ENCODE data around the gene ITIH4. TPM values are rescaled to one million over a fixed set of nuclear protein-coding genes. Genes with fewer than 3 reads are reported as not detected.

Gene ITIH4
- polyA plus RNA-seq, 1 of the 3 experiments (the other 2 are of a cell fraction) = 2.0 TPM

GRCh38 chr3:52773361-52774065 lies 57.0 kb downstream of the ITIH4 start:
- CTCF ChIA-PET = no interaction called here
- Histone ChIP-seq H3K9ac (no peak overlapping the region), H4K20me1 (ENCODE audit: insufficient read depth) (no peaks in the 10 kb centered on the region), H3K9me3 (no peaks in the 10 kb centered on the region), H3F3A (replicated peaks; ENCODE audit: insufficient read depth) (no peaks in the 10 kb centered on the region), H3K27me3 (ENCODE audit: insufficient read depth) (no peaks in the 10 kb centered on the region), H3K4me2 (no peak overlapping the region), H3K36me3 (replicated peaks in 1 of 2; ENCODE audit: control insufficient read depth in 1 of 2, insufficient read depth in 2 of 2, low read length in 1 of 2) (no peaks in the 10 kb centered on the region), H2AFZ (ENCODE audit: low read depth) (no peak overlapping the region), H3K4me3 (ENCODE audit: low read depth in 2 of 2, low read length in 1 of 2) (no peak overlapping the region), H3K4me1 (ENCODE audit: control insufficient read depth in 1 of 2, insufficient read depth in 2 of 2, low read depth in 1 of 2, low read length in 1 of 2) (peaks cover 0 to 17% of the 10 kb centered on the region in 2 experiments; a peak in 2 of 4 replicates), H3K9me2 (no peaks in the 10 kb centered on the region), H3K27ac (ENCODE audit: low read depth in 2 of 2, low read length in 1 of 2) (no peak overlapping the region), H3K79me2 (ENCODE audit: insufficient read depth) (peaks cover 18% of the 10 kb centered on the region)
- POLR2A ChIA-PET = interaction anchor here (0.7 kb wide), 1 partner anchor 32 kb away, joined by 3 read pairs; no protein-coding TSS in a partner anchor
- TF ChIP-seq IRF3 (IDR thresholded peaks at IDR 0.05; ENCODE audit: low read depth, low read length) (no peak), GABPA (IDR thresholded peaks at IDR 0.05; ENCODE audit: low read depth) (no peak), RCOR1 (IDR thresholded peaks at IDR 0.05; ENCODE audit: low read length) (no peak)
- no peak for DNase-seq
- 90% methylated on average over 12 of the region's 13 CpGs for WGBS (ENCODE audit: low lambda C conversion rate)

GRCh38 chr3:52771702-52772101 lies 58.8 kb downstream of the ITIH4 start:
- no peaks in the 10 kb centered on the region for H3K27me3 ChIP-seq (ENCODE audit: insufficient read depth)
- H4K20me1 ChIP-seq (ENCODE audit: insufficient read depth) = no peaks in the 10 kb centered on the region
- H3K9me2 ChIP-seq = no peaks in the 10 kb centered on the region
- H3F3A ChIP-seq (replicated peaks; ENCODE audit: insufficient read depth) = no peaks in the 10 kb centered on the region
- peak overlapping the region; percentile 95; the same call in 1 of the 2 replicates for H2AFZ ChIP-seq (ENCODE audit: low read depth)
- no peak overlapping the region for H3K27ac ChIP-seq (ENCODE audit: low read depth in 2 of 2, low read length in 1 of 2)
- peaks cover 29% of the 10 kb centered on the region for H3K79me2 ChIP-seq (ENCODE audit: insufficient read depth)
- H3K9ac ChIP-seq = no peak overlapping the region
- no peak overlapping the region for H3K4me3 ChIP-seq (ENCODE audit: low read depth in 2 of 2, low read length in 1 of 2)
- 96% methylated on average over 10 of the region's 10 CpGs for WGBS (ENCODE audit: low lambda C conversion rate)
- no peak for DNase-seq
- H3K9me3 ChIP-seq = no peaks in the 10 kb centered on the region
- H3K4me2 ChIP-seq = 0 out of 2 replicates have a peak overlapping the region, but pooled peaks have one; percentile 87
- peaks cover 0 to 17% of the 10 kb centered on the region in 2 experiments; a peak in 2 of 4 replicates for H3K4me1 ChIP-seq (ENCODE audit: control insufficient read depth in 1 of 2, insufficient read depth in 2 of 2, low read depth in 1 of 2, low read length in 1 of 2)
- peaks cover 4 to 7% of the 10 kb centered on the region in 2 experiments for H3K36me3 ChIP-seq (replicated peaks in 1 of 2; ENCODE audit: control insufficient read depth in 1 of 2, insufficient read depth in 2 of 2, low read length in 1 of 2)
- POLR2A ChIA-PET = interaction anchor here (0.6 to 0.7 kb wide), 2 partner anchors 24 to 34 kb away, joined by 3 to 4 read pairs; no protein-coding TSS in a partner anchor
- CTCF ChIA-PET = no interaction called here
- TF ChIP-seq RXRA (IDR thresholded peaks at IDR 0.05; ENCODE audit: borderline replicate concordance, low read depth) (no peak), USF1 (IDR thresholded peaks at IDR 0.05; ENCODE audit: borderline replicate concordance, low read depth) (no peak), MEF2A (IDR thresholded peaks at IDR 0.05; ENCODE audit: borderline replicate concordance, low read depth) (no peak), GATA2 (CRISPR knock-in tag; IDR thresholded peaks at IDR 0.05) (no peak)

GRCh38 chr3:52771334-52771681 lies 59.2 kb downstream of the ITIH4 start:
- Histone ChIP-seq H3K9ac (peak overlapping the region; percentile 66), H3K4me2 (peak overlapping the region; percentile 87), H3K4me3 (ENCODE audit: low read depth in 2 of 2, low read length in 1 of 2) (peak overlapping the region; percentile 70 to 77), H3K27ac (ENCODE audit: low read depth in 2 of 2, low read length in 1 of 2) (peak overlapping the region; percentile 31 to 87; a peak in 3 of 4 replicates), H3K79me2 (ENCODE audit: insufficient read depth) (peaks cover 29% of the 10 kb centered on the region), H3K4me1 (ENCODE audit: control insufficient read depth in 1 of 2, insufficient read depth in 2 of 2, low read depth in 1 of 2, low read length in 1 of 2) (peaks cover 0 to 17% of the 10 kb centered on the region in 2 experiments; a peak in 2 of 4 replicates), H4K20me1 (ENCODE audit: insufficient read depth) (no peaks in the 10 kb centered on the region), H3F3A (replicated peaks; ENCODE audit: insufficient read depth) (no peaks in the 10 kb centered on the region), H3K9me2 (no peaks in the 10 kb centered on the region), H3K36me3 (replicated peaks in 1 of 2; ENCODE audit: control insufficient read depth in 1 of 2, insufficient read depth in 2 of 2, low read length in 1 of 2) (peaks cover 5 to 7% of the 10 kb centered on the region in 2 experiments), H3K27me3 (ENCODE audit: insufficient read depth) (no peaks in the 10 kb centered on the region), H2AFZ (ENCODE audit: low read depth) (peak overlapping the region; percentile 95), H3K9me3 (no peaks in the 10 kb centered on the region)
- ChIA-PET POLR2A (interaction anchor here (0.6 to 0.7 kb wide), 2 partner anchors 24 to 35 kb away, joined by 3 to 4 read pairs; no protein-coding TSS in a partner anchor), CTCF (no interaction called here)
- WGBS (ENCODE audit: low lambda C conversion rate) = 75% methylated on average over 5 of the region's 5 CpGs
- DNase-seq = no peak
- TF ChIP-seq MEF2A (IDR thresholded peaks at IDR 0.05; ENCODE audit: borderline replicate concordance, low read depth) = no peak
- no peak for TF ChIP-seq JUND (IDR thresholded peaks at IDR 0.05)
- TF ChIP-seq MAX (IDR thresholded peaks at IDR 0.05; ENCODE audit: low read depth) = no peak
- TF ChIP-seq GATA2 (CRISPR knock-in tag; IDR thresholded peaks at IDR 0.05) = no peak
- no peak for TF ChIP-seq IRF3 (IDR thresholded peaks at IDR 0.05; ENCODE audit: low read depth, low read length)

All from SK-N-SH (cell line).